GM19240 (cell line): ENCODE results near the gene RUNX2.

Experiments
- DNase-seq: peaks from one replicate; pipeline ENCODE4 v3.0.0; 2011; ENCODE audit warnings: low spot score; ENCODE audit not compliant: insufficient read length

Gene RUNX2

GRCh38 chr6:45351076-45351475 lies 22.9 kb downstream of the RUNX2 start:
- no peak for DNase-seq

- no peak for DNase-seq
Measured at GRCh38 chr6:45351667-45352066, 23.5 kb downstream of the RUNX2 start.

- DNase-seq, result no peak
Measured at GRCh38 chr6:45353654-45354053, 25.5 kb downstream of the RUNX2 start.

GRCh38 chr6:45364466-45364865 lies 36.3 kb downstream of the RUNX2 start:
- DNase-seq, result no peak

GRCh38 chr6:45365036-45365435 lies 36.9 kb downstream of the RUNX2 start:
- no peak for DNase-seq

GRCh38 chr6:45366534-45366933 lies 38.4 kb downstream of the RUNX2 start:
- no peak for DNase-seq

GRCh38 chr6:45367999-45368398 lies 39.9 kb downstream of the RUNX2 start:
- no peak for DNase-seq

- no peak for DNase-seq
Measured at GRCh38 chr6:45369870-45370269, 41.7 kb downstream of the RUNX2 start.

GRCh38 chr6:45371924-45372573 lies 43.9 kb downstream of the RUNX2 start:
- no peak for DNase-seq

GRCh38 chr6:45375449-45375848 lies 47.3 kb downstream of the RUNX2 start:
- DNase-seq, result no peak

- DNase-seq, result no peak
Measured at GRCh38 chr6:45376310-45377042, 48.3 kb downstream of the RUNX2 start.

- DNase-seq, result no peak
Measured at GRCh38 chr6:45377043-45377553, 49.0 kb downstream of the RUNX2 start.

- DNase-seq, result peak; percentile 37
Measured at GRCh38 chr6:45377554-45378333, 49.6 kb downstream of the RUNX2 start, which contains the start of gene SUPT3H. SUPT3H (minus strand) TSS chr6:45377934.

GRCh38 chr6:45378334-45378926 lies 50.3 kb downstream of the RUNX2 start:
- no peak for DNase-seq

GRCh38 chr6:45382391-45382790 lies 54.3 kb downstream of the RUNX2 start:
- no peak for DNase-seq

GRCh38 chr6:45386501-45386900 lies 58.4 kb downstream of the RUNX2 start:
- no peak for DNase-seq

GRCh38 chr6:45387236-45387635 lies 59.1 kb downstream of the RUNX2 start:
- DNase-seq, result no peak

- DNase-seq, result no peak
Measured at GRCh38 chr6:45388328-45388727, 60.2 kb downstream of the RUNX2 start.

GRCh38 chr6:45394586-45395095 lies 66.5 kb downstream of the RUNX2 start:
- DNase-seq, result no peak

- DNase-seq, result no peak
Measured at GRCh38 chr6:45398075-45398813, 70.1 kb downstream of the RUNX2 start.

GRCh38 chr6:45400021-45400420 lies 71.9 kb downstream of the RUNX2 start:
- no peak for DNase-seq
